ENCODE measurements around the gene FBXO30. TPM values are rescaled to one million over a fixed set of nuclear protein-coding genes. Genes with fewer than 3 reads are reported as not detected.

The FBXO30 gene
- total and polyA plus RNA-seq, 2 experiments from 2014 or later: 2.0 to 9.0 TPM

DNA sequence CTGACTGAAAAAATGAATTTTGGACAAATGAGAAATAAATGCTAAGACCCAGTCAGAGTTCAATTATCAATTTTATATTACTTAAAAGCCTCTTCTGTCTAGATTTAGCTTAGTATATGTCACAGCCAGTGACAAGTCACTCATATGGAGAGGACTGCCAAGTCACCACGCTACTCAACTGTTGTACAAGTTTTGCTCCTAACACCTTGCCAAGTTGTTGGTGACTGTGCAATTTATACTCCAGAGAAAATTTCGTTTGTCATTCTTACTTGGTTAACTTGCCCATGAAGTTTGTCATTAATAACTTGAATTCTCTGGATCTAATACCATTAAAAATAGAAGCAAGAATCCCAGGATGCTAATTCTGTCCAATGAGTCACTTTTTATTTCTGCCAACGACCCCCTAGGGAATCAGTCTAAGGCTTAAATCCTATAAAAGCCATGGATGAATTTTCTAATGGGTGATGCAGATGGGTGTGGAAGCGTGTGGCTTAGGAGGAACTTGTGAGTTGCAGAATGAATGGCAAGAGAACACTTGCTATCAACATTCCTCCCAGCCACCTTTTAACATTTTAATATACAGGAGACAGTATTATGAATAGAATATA lies 30.4 kb upstream of the FBXO30 start:
- no peak overlapping the region for H3K4me3 ChIP-seq
- no peak overlapping the region for H2AFZ ChIP-seq
- H3K27me3 ChIP-seq: no peaks in the 10 kb centered on the region
- no peak for TF ChIP-seq EZH2 (IDR thresholded peaks at IDR 0.05; ENCODE audit: borderline replicate concordance)
- TF ChIP-seq EZH2phosphoT487 (IDR thresholded peaks at IDR 0.05; ENCODE audit: low read depth, severe bottlenecking, unreplicated experiment): no peak
- TF ChIP-seq CTCF (IDR thresholded peaks at IDR 0.05; ENCODE audit: poor library complexity): no peak
- H4K20me1 ChIP-seq (ENCODE audit: insufficient read depth, poor library complexity, severe bottlenecking): no peaks in the 10 kb centered on the region
- no peaks in the 10 kb centered on the region for H3K9me3 ChIP-seq (ENCODE audit: low read depth)
- WGBS (ENCODE audit: low lambda C conversion rate, missing lambda C conversion rate): 87% methylated on average over 4 of the region's 4 CpGs
- no peak overlapping the region for H3K4me2 ChIP-seq
- peaks cover 10% of the 10 kb centered on the region for H3K4me1 ChIP-seq (ENCODE audit: insufficient read depth)
- DNase-seq (ENCODE audit: low spot score): no peak
- H3K79me2 ChIP-seq: no peaks in the 10 kb centered on the region
- H3K27ac ChIP-seq: no peak overlapping the region
- no peaks in the 10 kb centered on the region for H3K9me2 ChIP-seq (replicated peaks; ENCODE audit: insufficient read depth)
- H3K36me3 ChIP-seq (replicated peaks; ENCODE audit: insufficient read depth, low read depth): no peaks in the 10 kb centered on the region

GRCh38 chr6:145842693-145843546 lies 28.3 kb upstream of the FBXO30 start:
- H3K79me2 ChIP-seq: no peaks in the 10 kb centered on the region
- no peaks in the 10 kb centered on the region for H3K36me3 ChIP-seq (replicated peaks; ENCODE audit: insufficient read depth, low read depth)
- no peak overlapping the region for H3K4me2 ChIP-seq
- no peaks in the 10 kb centered on the region for H3K27me3 ChIP-seq
- H3K4me1 ChIP-seq (ENCODE audit: insufficient read depth): peaks cover 10% of the 10 kb centered on the region
- no peaks in the 10 kb centered on the region for H3K9me3 ChIP-seq (ENCODE audit: low read depth)
- H3K27ac ChIP-seq: no peak overlapping the region
- H4K20me1 ChIP-seq (ENCODE audit: insufficient read depth, poor library complexity, severe bottlenecking): no peaks in the 10 kb centered on the region
- DNase-seq (ENCODE audit: low spot score): no peak
- WGBS (ENCODE audit: low lambda C conversion rate, missing lambda C conversion rate): 71% methylated on average over 3 of the region's 3 CpGs
- H3K9me2 ChIP-seq (replicated peaks; ENCODE audit: insufficient read depth): no peaks in the 10 kb centered on the region
- no peak for TF ChIP-seq EZH2 (IDR thresholded peaks at IDR 0.05; ENCODE audit: borderline replicate concordance)
- TF ChIP-seq EZH2phosphoT487 (IDR thresholded peaks at IDR 0.05; ENCODE audit: low read depth, severe bottlenecking, unreplicated experiment): no peak
- TF ChIP-seq CTCF (IDR thresholded peaks at IDR 0.05; ENCODE audit: poor library complexity): no peak
- no peak overlapping the region for H3K4me3 ChIP-seq
- H2AFZ ChIP-seq: no peak overlapping the region

DNA sequence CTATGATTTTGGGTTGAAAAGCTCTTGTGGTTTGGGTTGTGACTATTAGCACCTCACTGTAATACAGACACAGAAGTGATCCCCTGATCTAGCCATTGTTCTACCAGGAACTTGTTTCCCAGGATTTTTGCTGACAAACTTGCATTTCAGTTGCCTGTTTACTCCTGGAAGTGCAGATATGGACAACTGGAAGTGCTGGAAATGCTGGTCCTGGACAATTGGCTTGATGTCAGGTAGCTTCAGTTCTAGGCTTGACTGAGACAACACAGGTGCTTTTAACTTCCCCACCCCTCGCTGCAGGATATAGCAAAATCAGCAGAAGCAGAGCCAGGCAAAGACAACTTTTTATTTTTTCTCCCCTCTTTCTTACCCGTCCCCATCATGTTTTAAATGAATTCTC lies 27.1 kb upstream of the FBXO30 start:
- no peaks in the 10 kb centered on the region for H3K27me3 ChIP-seq
- WGBS (ENCODE audit: low lambda C conversion rate, missing lambda C conversion rate): 82% methylated on average over 2 of the region's 2 CpGs
- DNase-seq (ENCODE audit: low spot score): no peak
- H3K4me3 ChIP-seq: no peak overlapping the region
- H4K20me1 ChIP-seq (ENCODE audit: insufficient read depth, poor library complexity, severe bottlenecking): no peaks in the 10 kb centered on the region
- no peaks in the 10 kb centered on the region for H3K9me2 ChIP-seq (replicated peaks; ENCODE audit: insufficient read depth)
- no peaks in the 10 kb centered on the region for H3K79me2 ChIP-seq
- H3K36me3 ChIP-seq (replicated peaks; ENCODE audit: insufficient read depth, low read depth): no peaks in the 10 kb centered on the region
- TF ChIP-seq EZH2 (IDR thresholded peaks at IDR 0.05; ENCODE audit: borderline replicate concordance): no peak
- no peak for TF ChIP-seq CTCF (IDR thresholded peaks at IDR 0.05; ENCODE audit: poor library complexity)
- no peak for TF ChIP-seq EZH2phosphoT487 (IDR thresholded peaks at IDR 0.05; ENCODE audit: low read depth, severe bottlenecking, unreplicated experiment)
- no peak overlapping the region for H3K4me2 ChIP-seq
- H3K9me3 ChIP-seq (ENCODE audit: low read depth): no peaks in the 10 kb centered on the region
- H2AFZ ChIP-seq: no peak overlapping the region
- H3K4me1 ChIP-seq (ENCODE audit: insufficient read depth): peaks cover 10% of the 10 kb centered on the region
- H3K27ac ChIP-seq: no peak overlapping the region
